ENCODE data around the gene KLF1.

The KLF1 gene

GRCh38 chr19:12838182-12838885 lies 48.7 kb downstream of the KLF1 start, which contains the start of gene MAST1:
TSS of gene MAST1 (plus strand) at chr19:12838515. CDS start at chr19:12838573, 58 bp downstream.
- TF ChIP-seq, protein P1, sequence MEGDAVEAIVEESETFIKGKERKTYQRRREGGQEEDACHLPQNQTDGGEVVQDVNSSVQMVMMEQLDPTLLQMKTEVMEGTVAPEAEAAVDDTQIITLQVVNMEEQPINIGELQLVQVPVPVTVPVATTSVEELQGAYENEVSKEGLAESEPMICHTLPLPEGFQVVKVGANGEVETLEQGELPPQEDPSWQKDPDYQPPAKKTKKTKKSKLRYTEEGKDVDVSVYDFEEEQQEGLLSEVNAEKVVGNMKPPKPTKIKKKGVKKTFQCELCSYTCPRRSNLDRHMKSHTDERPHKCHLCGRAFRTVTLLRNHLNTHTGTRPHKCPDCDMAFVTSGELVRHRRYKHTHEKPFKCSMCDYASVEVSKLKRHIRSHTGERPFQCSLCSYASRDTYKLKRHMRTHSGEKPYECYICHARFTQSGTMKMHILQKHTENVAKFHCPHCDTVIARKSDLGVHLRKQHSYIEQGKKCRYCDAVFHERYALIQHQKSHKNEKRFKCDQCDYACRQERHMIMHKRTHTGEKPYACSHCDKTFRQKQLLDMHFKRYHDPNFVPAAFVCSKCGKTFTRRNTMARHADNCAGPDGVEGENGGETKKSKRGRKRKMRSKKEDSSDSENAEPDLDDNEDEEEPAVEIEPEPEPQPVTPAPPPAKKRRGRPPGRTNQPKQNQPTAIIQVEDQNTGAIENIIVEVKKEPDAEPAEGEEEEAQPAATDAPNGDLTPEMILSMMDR (IDR thresholded peaks at IDR 0.05; ENCODE audit: insufficient read depth, low read length, poor library complexity, severe bottlenecking): no peak
- Histone ChIP-seq H3K27me3 (replicated peaks; ENCODE audit: control insufficient read depth, insufficient read depth, low read length) (peaks cover 2% of the 10 kb centered on the region), H3K36me3 (ENCODE audit: control insufficient read depth, insufficient read depth, low read length) (no peaks in the 10 kb centered on the region), H3K4me3 (replicated peaks; ENCODE audit: low read depth, low read length) (peak within 1 kb of the TSS; percentile 48)
- peak; percentile 66 for DNase-seq (ENCODE audit: extremely low read depth, insufficient read length)

GRCh38 chr19:12837225-12837624 lies 49.8 kb downstream of the KLF1 start:
- Histone ChIP-seq H3K4me3 (replicated peaks; ENCODE audit: low read depth, low read length) (no peak overlapping the region), H3K27me3 (replicated peaks; ENCODE audit: control insufficient read depth, insufficient read depth, low read length) (peaks cover 2% of the 10 kb centered on the region), H3K36me3 (ENCODE audit: control insufficient read depth, insufficient read depth, low read length) (no peaks in the 10 kb centered on the region)
- TF ChIP-seq, protein P1 (IDR thresholded peaks at IDR 0.05; ENCODE audit: insufficient read depth, low read length, poor library complexity, severe bottlenecking): no peak
- DNase-seq (ENCODE audit: extremely low read depth, insufficient read length): no peak

DNA sequence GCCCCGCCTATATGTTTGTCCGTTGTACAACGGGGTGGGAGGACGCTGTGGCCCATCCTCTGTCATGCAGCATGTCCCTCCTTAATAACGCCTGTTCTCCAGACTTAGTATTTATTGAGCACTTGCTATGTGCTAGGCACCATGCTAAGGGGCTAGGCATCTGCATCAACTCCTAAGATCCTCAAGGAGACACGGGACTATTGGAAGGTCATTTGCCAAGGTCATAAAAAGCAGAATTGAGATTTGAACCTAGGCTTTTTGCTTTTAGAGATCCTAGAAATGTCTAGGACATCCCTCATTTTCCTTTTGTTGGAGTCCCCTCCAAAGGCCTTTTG lies 50.5 kb downstream of the KLF1 start:
- H3K27me3 ChIP-seq (replicated peaks; ENCODE audit: control insufficient read depth, insufficient read depth, low read length): peaks cover 2% of the 10 kb centered on the region
- no peak for DNase-seq (ENCODE audit: extremely low read depth, insufficient read length)
- TF ChIP-seq, protein P1 (IDR thresholded peaks at IDR 0.05; ENCODE audit: insufficient read depth, low read length, poor library complexity, severe bottlenecking): no peak
- H3K4me3 ChIP-seq (replicated peaks; ENCODE audit: low read depth, low read length): no peak overlapping the region
- no peaks in the 10 kb centered on the region for H3K36me3 ChIP-seq (ENCODE audit: control insufficient read depth, insufficient read depth, low read length)

- no peak overlapping the region for H3K4me3 ChIP-seq (replicated peaks; ENCODE audit: low read depth, low read length)
- DNase-seq (ENCODE audit: extremely low read depth, insufficient read length): no peak
Observed at GRCh38 chr19:12834976-12835757, 51.8 kb downstream of the KLF1 start.

GRCh38 chr19:12834566-12834943 lies 52.4 kb downstream of the KLF1 start, which contains the start of gene RTBDN:
TSS of gene RTBDN (minus strand) at chr19:12834579. CDS start at chr19:12829979, 4,600 bp downstream.
- TF ChIP-seq, protein P1 (IDR thresholded peaks at IDR 0.05; ENCODE audit: insufficient read depth, low read length, poor library complexity, severe bottlenecking): no peak
- H3K36me3 ChIP-seq (ENCODE audit: control insufficient read depth, insufficient read depth, low read length): no peaks in the 10 kb centered on the region
- no peak for DNase-seq (ENCODE audit: extremely low read depth, insufficient read length)
- H3K4me3 ChIP-seq (replicated peaks; ENCODE audit: low read depth, low read length): peak within 1 kb of the TSS; percentile 56
- peaks cover 2% of the 10 kb centered on the region for H3K27me3 ChIP-seq (replicated peaks; ENCODE audit: control insufficient read depth, insufficient read depth, low read length)

More at GRCh38 chr19:12834976-12835757, 51.8 kb downstream of the KLF1 start:
- Histone ChIP-seq H3K27me3 (replicated peaks; ENCODE audit: control insufficient read depth, insufficient read depth, low read length) (peaks cover 2% of the 10 kb centered on the region), H3K36me3 (ENCODE audit: control insufficient read depth, insufficient read depth, low read length) (no peaks in the 10 kb centered on the region)
- TF ChIP-seq, protein P1 (IDR thresholded peaks at IDR 0.05; ENCODE audit: insufficient read depth, low read length, poor library complexity, severe bottlenecking): no peak
